HCEC 1CT (cell line): ENCODE data around the gene BLM.
A peak's percentile ranks its signal among the peaks of the same experiment; 100 is the strongest.
"Not testable (repeated sequence)": the region's sequence is repeated elsewhere in the genome, so short reads cannot be mapped to it uniquely, and the experiment has no call there.

Source experiments
- DNase-seq: peaks from one replicate; pipeline ENCODE4 v3.0.0-alpha.2; 2017

BLM gene

DNA sequence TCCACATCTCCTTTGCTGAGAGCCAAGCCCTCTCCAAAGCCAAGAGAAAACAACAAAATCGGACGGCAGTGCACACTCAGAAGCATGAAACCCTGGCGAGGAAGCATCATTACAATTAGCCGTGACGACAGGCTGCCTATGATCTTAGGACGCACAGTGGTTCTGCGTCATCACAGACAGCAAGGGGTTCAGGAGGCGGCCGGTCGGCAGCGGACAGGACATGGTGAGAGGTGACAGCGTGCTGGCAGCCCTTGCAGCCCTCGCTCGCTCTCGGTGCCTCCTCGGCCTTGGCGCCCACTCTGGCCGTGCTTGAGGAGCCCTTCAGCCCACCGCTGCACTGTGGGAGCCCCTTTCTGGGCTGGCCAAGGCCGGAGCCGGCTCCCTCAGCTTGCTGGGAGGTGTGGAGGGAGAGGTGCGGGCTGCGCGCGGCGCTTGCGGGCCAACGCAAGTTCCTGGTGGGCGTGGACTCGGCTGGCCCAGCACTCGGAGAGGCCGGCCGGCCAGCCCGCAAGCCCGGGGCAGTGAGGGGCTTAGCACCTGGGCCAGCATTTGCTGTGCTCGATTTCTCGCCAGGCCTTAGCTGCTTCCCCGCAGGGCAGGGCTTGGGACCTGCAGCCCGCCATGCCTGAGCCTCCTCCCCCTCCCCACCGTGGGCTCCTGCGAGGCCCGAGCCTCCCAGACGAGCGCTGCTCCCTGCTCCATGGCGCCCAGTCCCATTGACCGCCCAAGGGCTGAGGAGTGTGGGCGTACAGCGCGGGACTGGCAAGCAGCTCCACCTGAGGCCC is 108.2 kb downstream of the BLM start:
- DNase-seq = not testable (repeated sequence)

DNA sequence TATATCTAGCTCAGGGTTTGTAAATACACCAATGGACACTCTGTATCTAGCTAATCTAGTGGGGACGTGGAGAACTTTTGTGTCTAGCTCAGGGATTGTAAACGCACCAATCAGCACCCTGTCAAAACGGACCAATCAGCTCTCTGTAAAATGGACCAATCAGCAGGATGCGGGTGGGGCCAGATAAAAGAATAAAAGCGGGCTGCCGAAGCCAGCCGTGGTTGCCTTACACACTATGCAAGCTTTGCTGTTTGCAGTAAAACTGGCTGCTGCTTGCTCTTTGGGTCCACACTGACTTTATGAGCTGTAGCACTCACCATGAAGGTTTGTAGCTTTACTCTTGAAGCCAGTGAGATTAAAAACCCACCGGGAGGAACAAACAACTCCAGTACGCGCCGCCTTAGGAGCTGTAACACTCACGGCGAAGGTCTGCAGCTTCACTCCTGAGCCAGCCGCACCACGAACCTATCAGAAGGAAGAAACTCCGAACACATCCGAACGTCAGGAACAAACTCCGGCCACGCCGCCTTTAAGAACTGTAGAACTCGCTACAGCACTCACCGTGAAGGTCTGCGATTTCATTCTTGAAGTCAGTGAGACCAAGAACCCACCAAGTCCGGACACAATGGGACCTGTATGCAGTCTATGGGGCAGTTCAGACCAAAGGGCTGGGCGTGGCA is 109.2 kb downstream of the BLM start:
- DNase-seq = not testable (repeated sequence)

DNA sequence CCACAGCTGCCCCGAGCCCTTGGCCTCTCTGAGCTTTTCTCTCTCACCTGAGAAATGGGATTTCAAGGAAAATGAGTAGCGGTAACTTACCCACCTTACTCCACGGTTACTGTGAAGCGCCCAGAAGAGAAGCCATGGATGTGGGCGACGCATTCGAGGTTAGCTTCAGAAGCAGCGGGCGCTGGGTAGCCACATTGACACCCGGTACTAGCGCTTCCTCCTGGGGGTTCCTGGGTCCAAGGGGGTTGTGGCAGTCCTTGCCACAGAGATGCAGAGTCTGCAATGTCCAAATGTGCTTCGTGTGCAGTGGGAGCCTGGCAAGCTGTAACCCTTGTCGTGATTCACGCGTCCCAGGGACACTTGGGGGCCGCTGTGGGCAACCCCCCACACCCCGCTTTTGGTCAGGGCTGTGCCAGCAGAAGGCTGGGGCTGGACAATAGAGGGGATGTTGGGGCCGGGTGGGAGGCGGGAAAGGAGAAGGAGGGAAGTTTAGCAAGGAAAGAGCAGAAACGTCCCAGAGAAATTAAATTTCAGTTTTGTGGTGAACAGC is 109.8 kb downstream of the BLM start:
- no peak for DNase-seq

DNA sequence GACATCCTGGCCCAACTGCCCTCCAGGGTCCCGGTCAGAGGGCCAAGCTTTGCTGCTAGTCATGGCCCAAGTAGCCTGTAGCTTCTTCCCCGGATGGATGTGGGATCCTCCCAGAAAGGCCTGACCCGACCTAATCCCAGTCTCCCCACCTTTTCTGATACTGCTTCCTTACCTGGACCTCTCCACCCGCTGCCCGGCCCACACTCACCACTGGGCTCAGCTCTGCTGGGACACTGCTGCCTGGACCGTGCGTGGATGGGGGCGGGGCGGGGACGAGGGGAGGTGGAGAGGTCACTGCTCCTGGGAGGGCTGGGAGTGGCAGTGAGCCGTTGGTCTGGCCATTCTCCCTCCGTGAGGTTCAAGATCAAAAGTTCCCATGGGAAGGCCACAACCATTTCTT is 111.0 kb downstream of the BLM start:
- DNase-seq = no peak

DNA sequence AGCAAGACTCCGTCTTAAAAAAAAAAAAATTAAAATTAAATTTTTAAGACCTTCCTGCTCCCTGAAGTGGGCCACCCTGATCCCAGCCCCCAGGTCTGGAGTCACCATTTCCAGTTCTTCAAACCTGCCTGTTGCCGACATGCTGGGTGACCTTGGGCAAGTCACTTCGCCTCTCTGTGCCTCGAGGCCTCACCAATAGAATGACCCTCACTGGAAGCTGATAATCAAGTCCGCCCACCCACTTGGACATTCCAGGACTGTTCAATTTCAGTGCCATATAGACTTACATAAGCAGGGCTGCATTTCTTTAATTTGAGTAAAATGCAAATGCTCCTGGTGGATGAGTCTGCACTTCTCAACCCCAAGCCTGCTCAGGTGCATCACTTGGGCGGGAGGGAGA is 112.0 kb downstream of the BLM start:
- DNase-seq = no peak

DNA sequence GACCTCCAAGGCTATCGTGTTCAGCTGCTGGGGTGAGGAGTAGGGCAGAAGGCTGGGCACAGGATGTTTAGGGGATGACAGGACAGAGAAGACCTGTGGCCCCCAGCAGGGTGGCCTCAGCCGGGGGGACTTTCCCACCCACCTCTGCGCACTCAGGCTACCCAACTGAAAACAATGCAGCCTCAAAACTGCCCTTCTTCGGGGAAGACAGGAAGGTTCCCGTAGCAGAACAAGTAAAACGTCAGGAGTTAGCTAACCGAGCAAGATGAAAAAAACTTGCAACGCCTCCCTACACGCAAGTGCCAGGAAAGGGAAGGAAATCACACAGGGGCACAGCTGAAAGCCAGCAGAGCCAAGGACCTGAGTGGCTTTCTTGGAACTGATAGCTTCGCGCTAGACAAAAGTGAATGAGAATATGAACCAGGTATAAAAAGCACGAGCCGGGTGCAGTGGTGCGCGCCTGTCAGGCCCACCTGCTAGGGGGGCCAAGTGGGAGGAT is 112.8 kb downstream of the BLM start:
- DNase-seq = no peak

DNA sequence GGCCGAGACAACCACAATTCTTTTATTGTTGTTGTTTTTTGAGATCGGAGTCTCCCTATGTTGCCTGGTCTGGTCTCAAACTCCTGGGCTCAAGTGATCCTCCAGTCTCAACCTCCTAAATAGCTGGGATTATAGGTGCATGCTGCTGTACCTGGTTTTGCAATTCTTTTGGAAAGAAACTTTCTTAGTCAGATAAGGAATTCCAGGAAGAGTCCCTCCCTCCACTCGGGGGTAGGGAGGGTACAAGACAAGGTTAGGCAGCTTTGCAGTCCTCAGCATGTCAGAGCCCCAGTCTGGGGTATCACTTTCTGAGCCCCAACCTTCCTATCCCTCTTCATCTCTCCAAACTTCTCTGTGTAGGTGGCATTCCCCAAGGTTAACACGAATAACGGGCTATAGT is 117.5 kb downstream of the BLM start:
- DNase-seq = no peak

DNA sequence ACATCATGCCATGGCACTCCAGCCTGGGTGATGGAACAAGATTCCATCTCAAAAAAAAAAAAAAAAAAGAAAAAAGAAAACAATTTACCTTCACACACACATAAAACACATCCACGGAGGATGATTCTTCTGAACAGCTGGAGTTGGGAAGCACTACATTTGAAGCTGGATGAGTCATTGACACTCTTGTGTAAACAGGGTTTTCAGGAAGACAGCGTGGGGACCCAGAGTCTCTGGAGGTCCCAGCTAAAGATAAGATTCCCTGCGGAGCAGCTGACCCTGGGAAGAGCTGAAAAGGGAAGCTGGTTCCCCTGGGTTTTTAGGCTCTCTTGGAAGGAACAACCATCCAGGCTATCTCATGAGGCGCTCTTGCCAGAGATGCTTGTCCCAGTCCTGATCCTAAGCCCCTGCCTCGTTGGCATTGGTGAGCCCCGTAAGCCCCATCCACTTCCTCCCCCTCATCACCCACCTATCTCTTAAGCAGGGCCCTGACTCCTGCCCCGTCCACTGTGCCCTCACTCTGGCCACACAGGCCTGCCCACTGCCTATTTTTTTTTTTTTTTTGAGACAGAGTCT is 119.2 kb downstream of the BLM start:
- DNase-seq = peak; percentile 74

DNA sequence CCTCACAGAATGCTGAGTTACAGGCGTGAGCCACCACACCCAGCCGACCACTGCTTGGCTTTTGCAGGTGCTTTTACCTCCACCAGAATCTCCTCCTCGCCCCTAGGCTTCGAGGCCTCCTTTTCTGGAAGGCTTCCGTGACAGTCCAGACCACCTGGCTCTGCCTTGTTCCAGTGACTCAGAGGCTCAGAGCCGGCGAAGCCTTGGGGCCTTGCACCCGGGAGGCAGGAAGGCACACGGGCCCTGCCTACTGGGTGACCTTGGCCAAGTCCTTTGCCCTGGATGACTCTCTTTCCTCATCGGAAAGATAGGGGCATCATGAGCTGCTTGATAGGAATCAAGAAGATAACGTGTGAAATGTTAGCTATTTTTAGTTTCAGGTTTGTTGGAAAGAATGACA is 119.9 kb downstream of the BLM start:
- DNase-seq = no peak

DNA sequence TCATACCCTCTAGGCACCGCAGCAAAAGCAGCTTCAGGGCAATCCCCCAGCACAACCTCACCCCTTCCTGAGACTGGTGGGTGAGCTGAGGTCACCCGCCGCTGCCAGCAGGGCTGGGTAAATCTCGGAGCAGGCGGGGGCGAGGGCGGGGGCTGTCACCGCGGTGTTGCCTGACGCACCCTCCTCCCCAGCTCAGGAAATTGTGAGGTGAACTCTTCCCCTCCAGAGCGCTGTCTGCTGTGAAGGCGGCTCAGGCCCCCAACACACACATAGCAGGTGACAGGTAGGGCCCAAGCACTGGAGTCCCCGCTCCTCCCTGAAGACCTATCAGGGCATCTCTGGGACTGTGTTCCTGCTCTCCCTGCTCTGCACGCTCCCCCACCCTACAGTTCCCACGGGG is 121.0 kb downstream of the BLM start:
- DNase-seq = no peak

DNA sequence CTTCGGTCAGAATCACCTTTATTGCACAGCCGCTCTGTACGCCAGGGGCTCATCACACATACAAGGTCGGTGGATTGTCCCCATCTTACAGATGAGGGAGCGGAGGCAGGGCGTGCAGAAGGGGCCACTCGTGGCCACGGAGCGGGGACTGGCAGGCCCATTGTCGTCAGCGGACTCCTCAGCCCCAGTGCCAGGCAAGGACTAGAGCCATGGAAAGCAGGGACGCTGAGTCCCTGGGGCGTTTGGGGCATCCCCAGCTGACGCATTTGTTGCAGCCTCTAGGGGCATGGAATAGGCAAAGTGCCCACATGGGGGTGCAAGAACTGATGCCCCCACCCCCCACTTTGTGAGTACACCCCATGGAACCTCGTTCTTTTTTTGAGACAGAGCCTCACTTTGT is 121.4 kb downstream of the BLM start:
- DNase-seq = no peak

DNA sequence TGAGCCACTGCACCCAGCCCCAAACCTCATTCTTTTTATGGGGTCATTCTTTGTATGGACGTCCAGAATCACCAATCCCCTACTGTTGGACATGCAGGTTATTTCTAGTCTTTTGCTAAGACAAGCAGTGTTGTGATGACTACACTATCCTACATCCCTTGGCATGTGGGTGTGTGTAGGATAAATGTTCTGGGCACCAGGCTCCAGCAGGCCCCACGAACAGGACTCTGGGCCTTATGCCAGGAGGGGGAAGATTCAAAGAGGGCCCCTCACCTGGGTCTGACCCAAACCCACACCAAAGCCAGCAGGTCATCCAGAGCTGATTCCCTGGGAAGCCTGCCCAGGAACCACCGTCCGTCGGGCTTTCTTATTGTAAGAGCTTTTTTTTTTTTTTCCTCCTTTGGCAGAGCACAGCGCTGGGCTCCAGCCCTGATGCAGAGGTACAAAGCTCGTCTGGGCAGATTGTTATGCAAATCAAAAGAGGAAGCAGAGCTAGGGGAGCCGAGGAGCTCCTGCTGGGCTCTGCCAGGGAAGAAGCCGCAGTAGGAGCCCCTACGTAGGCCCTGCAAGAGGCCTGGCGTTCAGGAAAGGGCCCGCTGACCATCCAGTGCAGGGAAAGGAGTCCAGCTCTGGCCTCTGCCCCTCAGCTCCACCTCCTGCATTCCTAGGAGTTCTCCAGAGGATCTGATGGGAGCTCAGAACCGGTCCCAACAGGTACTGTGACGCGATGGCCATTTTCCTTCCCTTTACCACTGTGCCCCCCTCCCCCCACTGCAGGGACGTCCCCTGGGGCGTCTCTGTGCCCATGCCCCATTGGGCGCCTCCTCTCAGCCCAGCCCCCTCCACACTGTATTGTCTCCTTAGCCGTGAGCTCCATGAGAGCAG is 122.3 kb downstream of the BLM start:
- DNase-seq = no peak

DNA sequence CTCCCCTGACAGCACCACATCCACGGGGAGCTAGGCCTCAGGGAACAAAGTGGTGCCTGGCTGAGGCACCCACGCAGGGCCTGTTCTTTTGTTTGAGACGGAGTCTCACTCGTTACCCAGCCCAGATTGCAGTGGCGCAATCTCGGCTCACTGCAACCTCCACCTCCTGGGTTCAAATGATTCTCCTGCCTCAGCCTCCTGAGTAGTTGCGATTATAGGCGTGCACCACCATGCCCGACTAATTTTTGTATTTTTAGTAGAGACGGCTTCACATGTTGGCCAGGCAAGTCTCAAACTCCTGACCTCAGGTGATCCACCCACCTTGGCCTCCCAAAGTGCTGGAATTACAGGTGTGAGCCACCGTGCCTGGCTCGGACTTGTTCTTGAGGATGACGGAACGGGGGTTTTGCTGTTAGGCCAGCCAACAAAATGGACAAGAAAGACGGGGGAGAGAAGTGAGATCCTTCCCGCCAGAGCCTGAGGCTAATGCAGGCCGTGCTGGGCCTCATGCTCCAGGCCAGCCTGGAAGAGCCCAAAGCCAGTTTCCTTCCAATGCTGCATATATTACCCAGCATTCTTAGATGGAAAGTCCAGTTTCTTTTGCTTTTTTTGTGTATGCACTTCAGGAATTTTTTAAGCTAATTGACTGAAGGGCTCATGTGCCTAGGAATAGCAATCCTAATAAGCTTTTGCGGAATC is 123.2 kb downstream of the BLM start:
- DNase-seq = no peak

DNA sequence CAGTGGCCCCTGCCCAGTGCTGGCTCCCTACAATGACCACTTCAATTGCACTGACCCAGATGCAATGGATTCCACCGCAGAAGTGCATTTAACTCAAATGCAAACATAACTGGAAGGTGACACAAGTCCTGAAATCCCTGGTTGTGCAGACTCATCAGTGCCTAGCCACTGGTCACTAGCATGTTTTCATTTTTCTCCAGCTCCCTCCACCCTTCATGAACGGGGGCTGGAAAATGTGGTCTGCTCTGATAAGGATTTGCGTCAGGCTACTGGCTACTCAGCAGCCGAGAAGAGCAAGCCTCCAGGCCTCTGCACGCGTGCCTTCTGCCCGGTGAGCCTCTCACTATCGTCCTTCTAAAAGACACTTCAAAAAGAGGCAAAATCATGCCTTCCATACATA is 123.8 kb downstream of the BLM start:
- no peak for DNase-seq

DNA sequence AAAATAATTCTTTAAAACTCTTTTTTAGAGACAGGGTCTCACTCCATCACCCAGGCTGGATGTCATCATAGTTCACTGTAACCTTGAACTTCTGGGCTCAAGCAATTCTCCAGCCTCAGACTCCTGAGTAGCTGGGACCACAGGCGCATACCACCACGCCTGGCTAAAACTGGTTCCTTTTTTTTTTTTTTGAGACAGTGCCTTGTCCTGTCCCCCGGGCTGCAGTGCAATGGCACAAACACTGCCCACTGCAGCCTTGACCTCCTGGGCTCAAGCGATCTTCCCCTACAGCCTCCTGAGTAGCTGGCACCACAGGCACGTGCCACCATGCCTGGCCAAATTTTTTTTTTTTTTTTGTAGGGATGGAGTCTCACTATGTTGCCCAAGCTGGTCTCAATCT is 127.5 kb downstream of the BLM start:
- no peak for DNase-seq

DNA sequence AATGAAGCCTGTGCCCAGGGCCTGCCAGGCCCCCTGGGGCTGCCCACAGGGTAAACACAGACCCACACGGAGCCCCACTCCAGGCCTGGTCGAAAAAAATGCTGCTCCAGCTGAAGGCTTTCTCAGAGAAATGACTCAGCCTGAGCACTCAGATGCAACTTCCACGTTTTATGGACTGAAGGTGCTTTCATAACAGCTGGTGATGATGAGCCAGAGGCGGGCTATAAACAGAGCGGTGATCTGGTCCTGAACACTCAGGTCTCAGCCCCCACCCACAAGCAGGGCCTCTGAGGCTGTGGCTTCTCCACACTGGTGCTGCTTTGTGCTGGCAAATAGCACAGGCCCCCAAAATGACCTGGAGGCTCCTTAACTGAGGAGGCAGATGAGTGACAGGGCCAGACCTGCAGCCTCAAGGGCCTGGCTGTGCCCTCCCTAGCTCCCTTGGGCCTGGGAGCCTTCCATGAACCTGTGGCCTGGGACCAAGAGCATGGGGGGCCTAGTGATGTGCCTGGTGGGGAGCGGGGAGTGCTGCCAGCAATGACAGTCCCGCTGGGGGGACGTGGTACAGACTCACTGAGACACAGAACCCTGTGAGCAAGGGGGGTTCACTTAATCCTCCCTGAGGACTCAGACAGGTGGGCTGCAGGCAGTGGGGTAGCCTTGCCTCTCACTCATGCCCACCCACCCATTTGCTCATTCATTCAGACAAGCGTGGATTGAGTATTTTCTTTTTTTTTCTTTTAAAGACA is 128.2 kb downstream of the BLM start:
- DNase-seq = peak; percentile 88

DNA sequence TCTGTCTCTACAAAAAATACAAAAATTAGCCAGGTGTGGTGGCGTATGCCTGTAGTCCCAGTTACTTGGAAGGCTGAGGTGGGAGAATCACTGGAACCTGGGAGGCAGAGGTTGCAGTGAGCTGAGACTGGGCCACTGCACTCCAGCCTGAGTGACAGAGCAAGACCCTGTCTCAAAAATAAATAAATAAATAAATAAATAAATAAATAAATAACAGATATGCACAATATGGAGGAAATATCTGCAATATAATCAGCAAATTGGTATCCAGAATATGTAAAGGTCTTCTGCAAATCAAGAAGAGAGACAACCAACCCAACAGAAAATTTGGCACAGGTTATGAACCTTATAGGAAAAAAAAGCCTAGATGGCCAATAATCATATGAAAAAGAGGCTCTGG is 132.3 kb downstream of the BLM start:
- not testable (repeated sequence) for DNase-seq

DNA sequence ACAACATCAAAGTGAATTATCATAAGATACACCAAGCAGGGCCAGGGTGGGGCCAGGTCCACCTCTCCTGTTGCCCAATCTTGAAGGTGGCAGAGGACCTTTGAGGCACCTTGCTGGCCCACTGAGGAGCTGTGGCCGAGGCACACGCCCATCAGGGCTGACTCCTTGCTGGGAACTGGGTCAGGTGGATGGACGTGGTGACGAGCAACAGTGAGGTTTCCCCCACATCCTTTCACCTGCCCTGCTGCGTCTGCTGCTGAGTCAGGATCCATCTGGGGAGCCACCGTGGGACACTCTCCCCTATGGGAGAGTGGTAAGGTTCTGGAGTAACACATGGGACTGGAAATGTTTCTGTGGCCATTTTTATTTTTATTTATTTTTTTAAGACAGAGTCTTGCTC is 134.0 kb downstream of the BLM start:
- DNase-seq = no peak

DNA sequence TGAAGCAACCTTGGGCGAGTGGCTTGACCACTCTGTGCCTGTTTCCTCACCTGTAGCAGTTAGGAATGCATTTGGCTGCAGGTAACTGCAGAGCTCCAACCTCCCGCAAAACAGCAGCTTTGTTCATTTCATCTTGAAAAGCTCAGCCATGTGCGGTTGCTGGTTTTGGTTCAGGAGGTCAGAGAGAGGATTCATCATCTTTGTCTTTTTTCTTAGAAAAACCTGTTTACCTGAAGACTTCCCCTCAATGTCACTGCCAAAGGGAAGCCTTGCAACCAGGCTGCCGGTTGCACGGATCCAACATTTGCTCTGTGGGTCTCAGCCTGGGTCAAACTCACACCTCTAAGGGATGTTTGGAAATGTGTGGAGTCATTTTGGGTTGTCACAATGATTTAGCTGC is 134.8 kb downstream of the BLM start:
- DNase-seq = no peak

DNA sequence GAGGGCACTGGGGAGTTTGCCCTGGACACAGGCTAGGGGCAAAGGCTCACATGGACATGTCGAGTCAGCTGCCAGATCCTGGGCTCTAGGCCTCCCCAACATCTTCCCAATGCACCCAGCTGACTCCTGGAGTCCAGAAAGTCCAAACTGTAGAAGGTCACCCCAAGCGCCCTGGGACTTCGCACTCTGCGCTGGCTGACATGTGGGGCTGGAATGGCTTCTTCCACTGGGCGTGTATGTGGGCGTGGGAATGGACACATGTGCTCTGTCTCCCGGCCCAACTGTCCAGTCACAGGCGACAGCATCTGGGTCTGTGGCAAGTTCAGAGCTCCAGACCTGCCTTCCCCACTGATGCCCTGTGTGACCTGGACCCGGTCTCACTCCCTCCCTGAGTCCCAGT is 138.0 kb downstream of the BLM start:
- DNase-seq = no peak

DNA sequence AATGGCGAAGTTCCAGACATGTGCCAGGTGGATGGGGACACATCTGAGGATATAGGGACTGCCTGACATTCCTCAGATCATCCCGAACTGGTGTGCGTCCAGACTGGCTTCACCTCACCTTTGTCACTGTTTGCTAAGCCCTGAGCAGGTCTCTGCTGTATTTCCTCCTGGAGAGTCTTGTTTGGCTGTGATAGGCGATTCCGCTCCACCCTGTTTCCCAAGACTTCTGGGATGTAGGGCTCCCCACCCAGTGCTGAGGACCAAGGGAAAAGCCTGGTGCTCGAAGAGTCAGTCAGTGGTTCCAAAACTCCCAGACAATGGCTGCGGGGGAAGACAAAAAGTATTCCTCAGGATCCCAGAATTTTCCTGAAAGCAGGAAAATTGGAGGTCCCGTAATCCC is 140.2 kb downstream of the BLM start:
- no peak for DNase-seq
